GM12875 (cell line): ENCODE results near the gene FAM107B.

Experiments used
- H3K4me3 ChIP-seq: one replicate; pipeline ENCODE4 v1.5.1; 2011; ENCODE audit warnings: low read depth, low read length, control low read depth
- TF ChIP-seq, protein P1 (sequence below): IDR thresholded peaks from 2 replicates; pipeline ENCODE4 v1.5.1; 2011; ENCODE audit warnings: low read depth, mild to moderate bottlenecking, control low read depth, inconsistent platforms, low read length, moderate library complexity, borderline replicate concordance; ENCODE audit not compliant: insufficient read depth

Gene FAM107B

DNA sequence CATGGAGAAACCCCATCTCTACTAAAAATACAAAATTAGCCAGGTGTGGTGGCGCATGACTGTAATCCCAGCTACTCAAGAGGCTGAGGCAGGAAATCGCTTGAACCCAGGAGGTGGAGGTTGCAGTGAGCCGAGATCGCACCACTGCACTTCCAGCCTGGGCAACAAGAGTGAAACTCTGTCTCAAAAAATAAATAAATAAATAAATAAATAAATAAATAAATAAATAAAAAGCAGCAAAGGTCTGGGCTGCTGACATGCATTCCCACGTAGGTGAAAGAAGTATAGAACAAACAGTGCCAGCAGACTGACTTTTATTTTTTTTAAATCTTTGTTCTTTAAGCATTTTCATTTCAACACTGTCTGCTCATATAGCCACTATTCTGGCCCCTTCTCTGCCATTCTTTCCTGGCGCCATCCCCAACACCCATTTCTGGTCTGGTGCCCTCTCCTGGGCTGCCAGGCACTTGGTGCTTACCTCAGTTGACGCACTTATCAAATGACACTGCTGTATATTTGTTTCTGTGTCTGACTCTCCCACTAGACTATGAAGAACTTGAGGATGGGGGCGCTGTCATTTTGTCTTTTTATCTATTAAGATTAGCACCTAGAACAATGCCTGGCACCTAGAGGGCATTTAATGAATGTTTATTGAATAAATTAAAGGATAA is 15.6 kb downstream of the FAM107B start:
- TF ChIP-seq, protein P1, sequence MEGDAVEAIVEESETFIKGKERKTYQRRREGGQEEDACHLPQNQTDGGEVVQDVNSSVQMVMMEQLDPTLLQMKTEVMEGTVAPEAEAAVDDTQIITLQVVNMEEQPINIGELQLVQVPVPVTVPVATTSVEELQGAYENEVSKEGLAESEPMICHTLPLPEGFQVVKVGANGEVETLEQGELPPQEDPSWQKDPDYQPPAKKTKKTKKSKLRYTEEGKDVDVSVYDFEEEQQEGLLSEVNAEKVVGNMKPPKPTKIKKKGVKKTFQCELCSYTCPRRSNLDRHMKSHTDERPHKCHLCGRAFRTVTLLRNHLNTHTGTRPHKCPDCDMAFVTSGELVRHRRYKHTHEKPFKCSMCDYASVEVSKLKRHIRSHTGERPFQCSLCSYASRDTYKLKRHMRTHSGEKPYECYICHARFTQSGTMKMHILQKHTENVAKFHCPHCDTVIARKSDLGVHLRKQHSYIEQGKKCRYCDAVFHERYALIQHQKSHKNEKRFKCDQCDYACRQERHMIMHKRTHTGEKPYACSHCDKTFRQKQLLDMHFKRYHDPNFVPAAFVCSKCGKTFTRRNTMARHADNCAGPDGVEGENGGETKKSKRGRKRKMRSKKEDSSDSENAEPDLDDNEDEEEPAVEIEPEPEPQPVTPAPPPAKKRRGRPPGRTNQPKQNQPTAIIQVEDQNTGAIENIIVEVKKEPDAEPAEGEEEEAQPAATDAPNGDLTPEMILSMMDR: no peak
- H3K4me3 ChIP-seq: no peak overlapping the region

DNA sequence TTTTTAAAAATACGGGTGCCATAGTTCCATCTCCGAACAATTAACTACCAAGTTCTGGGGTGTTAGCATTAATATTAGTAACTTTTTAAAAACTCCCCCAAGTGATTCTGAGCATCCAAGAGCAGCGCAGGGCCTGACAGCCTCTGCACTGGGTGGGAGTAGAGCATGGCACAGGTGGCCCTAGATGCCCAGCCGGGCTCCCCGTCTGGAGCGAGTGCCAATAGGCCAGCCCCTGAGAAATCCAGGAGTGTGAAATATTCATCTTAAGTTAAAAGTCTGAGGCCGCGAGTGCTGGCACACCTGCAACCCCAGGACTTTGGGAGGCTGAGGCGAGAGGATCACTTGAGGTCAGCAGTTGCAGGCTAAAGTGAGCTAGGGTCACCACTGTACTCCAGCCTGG is 16.2 kb downstream of the FAM107B start:
- H3K4me3 ChIP-seq: no peak overlapping the region
- TF ChIP-seq, protein P1: no peak

- TF ChIP-seq, protein P1: no peak
- H3K4me3 ChIP-seq: no peak overlapping the region
Observed at GRCh38 chr10:14757986-14758385, 16.7 kb downstream of the FAM107B start.

DNA sequence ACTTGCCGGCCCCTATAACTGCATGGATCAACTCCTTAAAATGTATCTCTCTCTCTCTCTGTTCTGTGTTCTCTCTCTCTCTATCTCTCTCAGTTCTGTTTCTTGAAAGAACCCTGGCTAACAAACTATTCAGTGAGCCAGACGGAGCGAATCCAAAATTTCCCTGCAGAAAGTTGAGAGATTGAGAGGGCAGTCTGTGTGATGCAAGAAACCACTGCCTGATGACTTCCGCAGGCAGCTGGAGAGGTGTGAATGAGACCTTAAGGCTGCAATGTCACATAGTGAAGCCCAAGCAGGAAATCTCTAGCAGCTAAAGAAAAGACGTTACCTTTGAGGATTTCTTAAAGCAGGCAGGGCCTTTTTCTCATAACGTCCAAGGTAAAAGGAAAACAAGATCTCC is 17.3 kb downstream of the FAM107B start:
- TF ChIP-seq, protein P1: no peak
- no peak overlapping the region for H3K4me3 ChIP-seq

GRCh38 chr10:14753441-14753840 is 21.3 kb downstream of the FAM107B start:
- H3K4me3 ChIP-seq: no peak overlapping the region
- TF ChIP-seq, protein P1: no peak

DNA sequence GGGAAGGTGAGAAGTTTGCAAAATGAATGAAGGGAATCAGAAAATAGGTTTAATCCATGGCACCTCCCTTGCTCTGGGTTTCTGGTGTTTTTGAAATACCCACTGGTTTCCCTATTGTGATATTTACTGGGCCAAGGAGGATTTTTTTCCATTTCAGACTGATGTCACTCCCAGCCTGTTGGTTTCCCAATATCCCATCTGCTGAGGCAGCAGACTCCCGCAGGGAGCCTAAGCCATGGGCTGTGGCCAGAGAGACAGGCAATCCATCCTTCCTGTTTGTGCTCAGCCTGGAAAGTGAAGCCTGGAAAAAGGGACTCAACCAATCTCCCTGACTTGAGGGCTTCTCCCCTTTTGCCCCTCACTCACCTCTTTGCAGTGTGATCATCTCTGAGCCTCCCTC is 22.8 kb downstream of the FAM107B start:
- no peak overlapping the region for H3K4me3 ChIP-seq
- TF ChIP-seq, protein P1: no peak
